Stimulated activated naive CD8-positive, alpha-beta T cell treated with anti-CD3 and anti-CD28 coated beads, Interleukin-15, Interleukin-2, amounts not matched to agents 100 U/mL and 50 U/mL, for 24 hours (primary cell): ENCODE measurements around the gene SKI.
"Not testable (repeated sequence)": the region's sequence is repeated elsewhere in the genome, so short reads cannot be mapped to it uniquely, and the experiment has no call there.

ENCODE experiments used
- ATAC-seq: fragments of 150-1000 bp; cut with Tn5 transposase; one replicate; pipeline ENCODE4 v1.10.0; 2021
- DNase-seq: peaks from one replicate; pipeline ENCODE4 v3.0.0; 2021

SKI gene

GRCh38 chr1:2320006-2320405, 91.9 kb downstream of the SKI start:
- DNase-seq (no peak), ATAC-seq (no peak)

DNA sequence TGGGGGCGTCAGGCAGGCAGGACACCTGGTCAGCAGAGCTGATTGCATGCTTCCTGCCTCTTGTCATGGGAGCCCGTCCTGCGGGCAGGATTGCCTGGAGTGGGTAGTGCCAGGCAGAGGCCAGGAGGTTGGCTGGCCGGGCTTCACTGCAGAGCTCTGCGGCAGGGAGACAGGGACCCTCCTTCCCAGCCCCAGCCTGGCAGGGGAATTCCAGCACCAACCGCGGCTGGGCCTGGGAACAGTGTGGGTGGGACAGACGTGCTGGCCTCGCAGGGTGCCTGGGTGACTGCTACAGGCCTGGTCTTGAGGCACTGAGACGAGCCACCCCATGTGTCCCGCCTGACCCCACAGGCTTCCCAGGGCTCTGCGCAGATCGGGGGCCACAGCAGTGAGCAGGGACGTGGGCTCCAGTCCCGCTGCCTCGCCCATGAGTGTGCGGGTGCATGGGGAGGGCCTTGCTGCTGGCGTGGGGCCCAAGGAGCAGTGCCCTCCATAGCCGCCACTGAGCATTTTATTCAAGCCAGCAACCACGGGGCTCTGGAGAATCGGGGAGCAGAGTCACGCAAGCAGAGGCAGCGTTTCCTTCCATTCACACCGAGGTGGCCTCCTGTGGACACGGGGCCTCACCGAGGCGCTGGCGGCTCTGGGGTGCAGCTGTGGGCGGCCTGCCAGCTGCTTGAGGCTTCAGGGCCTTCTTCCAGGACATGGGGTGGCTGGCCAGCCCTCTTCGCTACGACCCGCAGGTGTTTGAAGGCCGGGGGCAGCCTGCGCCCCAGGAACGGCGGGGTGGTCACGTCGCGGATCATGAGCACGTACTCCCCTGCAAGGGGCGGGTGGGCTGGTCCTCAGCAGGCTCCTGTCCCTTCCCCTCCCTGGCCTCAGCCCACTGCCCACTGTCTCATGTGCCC, 92.9 kb downstream of the SKI start:
- ATAC-seq (no peak), DNase-seq (no peak)

DNA sequence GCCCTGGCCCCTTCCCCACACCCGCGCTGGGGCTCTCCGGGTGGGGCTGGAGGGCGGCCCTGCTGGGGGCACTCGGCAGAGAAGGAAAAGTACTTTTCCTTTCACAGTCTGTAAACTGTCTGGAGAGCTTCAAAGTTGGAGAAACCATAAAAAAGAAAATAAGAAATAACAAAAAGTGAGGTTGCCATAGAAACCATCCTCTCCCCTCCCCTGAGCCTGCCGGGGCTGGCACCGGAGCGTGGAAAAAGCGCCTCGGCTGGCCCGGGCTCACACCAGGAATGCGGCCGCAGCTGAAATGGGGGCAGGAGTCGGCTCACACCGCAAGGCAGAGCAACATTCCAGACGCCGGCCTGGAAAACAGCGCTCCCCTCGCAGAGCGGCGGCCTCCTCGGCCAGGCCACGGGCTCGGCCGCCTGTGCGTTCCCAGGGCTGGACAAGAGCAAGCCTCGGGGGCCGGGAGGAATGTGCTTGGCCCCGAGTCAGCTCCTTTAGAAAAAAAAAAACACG, 94.0 kb downstream of the SKI start:
- no peak for ATAC-seq

GRCh38 chr1:2322581-2323211, 94.6 kb downstream of the SKI start:
- DNase-seq (no peak), ATAC-seq (no peak)

More for the DNA sequence above, 94.0 kb downstream of the SKI start:
- no peak for DNase-seq

DNA sequence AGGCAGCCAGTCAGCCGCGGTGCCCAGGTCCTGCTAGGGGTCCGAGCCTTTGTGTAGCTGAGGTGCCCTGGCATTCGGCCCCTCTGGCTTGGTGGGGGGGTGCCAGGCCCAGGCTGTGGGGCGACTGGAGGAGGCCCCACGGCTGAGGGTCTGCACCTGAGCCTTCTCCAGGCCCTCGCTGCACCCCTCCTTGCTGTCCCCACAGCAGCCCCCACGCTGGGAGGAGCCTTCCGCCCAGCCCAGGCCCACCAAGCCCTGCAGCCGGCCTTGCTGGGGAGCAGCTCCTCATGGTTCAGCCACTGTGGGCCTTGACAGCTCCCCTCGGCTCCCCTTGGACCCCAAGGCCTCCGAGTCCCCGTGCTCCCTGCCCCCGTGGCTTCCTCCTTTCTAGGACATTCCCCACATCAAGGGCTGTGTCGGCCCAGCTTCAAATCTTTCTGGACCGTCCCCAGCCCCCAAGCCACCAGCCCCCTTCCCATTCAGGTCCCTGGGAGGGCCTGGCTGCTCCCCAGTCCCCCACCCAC, 95.4 kb downstream of the SKI start:
- no peak for ATAC-seq
- no peak for DNase-seq

DNA sequence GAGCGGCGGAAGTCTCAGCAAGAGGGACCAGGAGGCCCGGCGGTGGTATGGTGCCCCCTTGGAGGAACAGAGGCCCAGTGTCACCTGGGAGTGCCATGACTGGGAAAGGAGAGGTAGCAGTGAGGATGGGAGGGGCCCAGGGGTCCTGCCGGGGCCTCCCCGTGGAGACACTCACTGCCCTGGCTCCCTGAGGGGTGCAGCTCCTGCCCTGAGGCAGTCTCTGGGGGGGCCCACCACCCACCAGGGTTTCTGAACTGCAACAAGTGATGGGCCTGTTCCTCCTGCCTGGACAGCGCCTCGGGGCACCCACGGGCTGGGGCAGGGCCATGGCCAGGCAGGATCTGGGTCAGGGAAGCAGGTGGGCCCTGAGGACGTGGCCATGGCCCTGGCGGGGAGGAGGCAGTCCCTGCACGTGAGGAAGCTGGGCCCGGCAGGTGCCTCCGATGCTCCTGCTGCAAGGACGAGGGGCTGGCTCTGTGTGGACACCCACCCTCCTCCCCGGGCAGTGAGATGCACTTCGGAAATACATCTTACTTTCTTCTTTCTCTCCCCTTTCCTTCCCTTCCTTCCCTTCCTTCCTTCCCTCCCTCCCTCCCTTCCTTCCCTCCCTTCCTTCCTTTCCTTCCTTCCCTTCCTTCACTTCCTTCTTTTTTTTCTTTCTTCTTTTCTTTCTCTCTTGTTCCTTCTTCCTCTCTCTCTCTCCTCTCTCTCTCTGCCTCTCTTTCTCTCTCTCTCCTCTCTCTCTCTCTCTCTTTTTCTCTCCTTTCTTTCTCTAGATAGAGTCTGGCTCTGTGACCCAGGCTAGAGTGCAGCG, 96.6 kb downstream of the SKI start:
- ATAC-seq (peak; percentile 11), DNase-seq (no peak)

DNA sequence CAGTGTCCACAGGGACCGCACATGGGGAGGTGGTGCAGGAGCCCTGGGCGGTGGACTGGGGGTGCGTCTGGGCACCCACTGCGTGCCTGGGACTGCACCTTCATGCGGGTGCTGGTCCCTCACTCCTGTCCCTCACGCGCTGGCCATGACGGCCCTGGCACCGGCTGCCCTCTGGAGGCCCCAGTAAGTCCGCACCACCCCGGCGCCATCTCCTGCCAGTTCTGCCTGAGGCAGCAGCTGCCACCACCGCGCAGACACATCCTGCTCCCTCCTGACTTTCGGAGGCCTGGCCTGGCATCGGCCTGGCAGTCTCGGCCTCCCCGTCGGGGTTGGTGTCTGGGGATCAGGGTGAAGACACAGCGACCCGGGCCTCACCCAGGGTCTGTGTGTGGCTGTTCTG, 98.4 kb downstream of the SKI start:
- DNase-seq, result no peak
- ATAC-seq, result no peak

- DNase-seq, ATAC-seq: not testable (repeated sequence)
Measured at GRCh38 chr1:2327162-2327561, 99.0 kb downstream of the SKI start.

GRCh38 chr1:2327841-2328240, 99.7 kb downstream of the SKI start:
- DNase-seq, result no peak
- no peak for ATAC-seq

DNA sequence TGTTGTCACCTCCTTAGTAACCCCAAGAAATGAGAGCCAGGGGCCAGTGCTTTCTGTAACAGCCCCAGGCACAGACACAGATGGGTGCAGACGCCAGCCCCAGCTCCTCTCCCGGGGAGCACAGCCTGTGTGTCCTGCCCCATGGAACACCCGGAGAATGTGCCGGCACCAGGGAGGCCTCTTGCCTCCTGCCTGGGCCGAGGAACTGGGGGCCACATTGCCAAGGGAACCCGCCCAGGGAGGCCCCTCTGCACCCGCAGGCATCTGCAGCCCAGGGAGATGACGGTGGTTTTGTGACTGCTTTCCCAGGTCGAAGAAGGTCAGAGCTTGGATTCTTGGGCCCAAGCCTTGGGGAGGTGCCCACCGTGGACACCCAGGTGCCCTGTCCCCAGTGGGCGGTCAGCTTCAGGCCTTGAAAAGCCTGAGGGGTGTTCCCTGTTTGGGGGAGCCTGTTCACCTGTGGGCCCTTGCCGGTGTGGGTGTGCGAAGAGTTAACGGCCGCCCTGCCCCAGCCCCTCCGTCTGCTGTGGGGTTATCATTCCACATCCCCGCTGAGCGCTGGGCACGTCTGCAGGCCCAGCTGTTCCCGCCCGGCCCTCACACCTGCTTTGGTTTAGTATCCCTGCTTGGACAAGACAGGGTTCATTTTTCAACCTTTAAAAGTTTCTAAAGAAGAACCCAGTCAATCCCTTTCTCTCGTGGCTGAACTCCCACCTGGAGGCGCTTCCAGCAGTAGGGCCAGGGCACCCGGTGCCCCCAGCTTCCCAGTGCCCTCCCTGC, 100.7 kb downstream of the SKI start:
- DNase-seq, result no peak
- ATAC-seq, result no peak

- DNase-seq, result no peak
- ATAC-seq, result no peak
Measured at GRCh38 chr1:2330035-2330434, 101.9 kb downstream of the SKI start.

- ATAC-seq, result no peak
- no peak for DNase-seq
Measured at GRCh38 chr1:2330519-2331199, 102.5 kb downstream of the SKI start.

DNA sequence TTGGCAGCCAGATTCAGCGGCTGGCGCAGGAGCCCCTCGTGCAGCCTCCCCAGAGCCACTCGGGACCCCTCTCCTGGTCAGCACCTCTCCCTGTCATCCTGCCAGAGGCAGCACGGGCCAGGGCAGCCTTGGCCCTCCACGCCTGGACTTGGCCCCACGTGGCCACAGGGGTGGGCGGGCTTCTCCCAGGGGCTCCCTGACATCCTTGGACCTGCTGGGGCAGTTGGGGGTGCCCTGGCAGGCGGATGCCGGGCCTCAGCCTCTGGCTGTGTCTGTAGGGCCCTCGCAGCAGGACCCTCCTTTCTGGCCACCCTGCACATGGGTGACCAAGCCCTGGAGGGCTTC, 103.1 kb downstream of the SKI start:
- no peak for ATAC-seq
- no peak for DNase-seq

GRCh38 chr1:2331580-2331979, 103.5 kb downstream of the SKI start:
- ATAC-seq, result not testable (repeated sequence)

DNA sequence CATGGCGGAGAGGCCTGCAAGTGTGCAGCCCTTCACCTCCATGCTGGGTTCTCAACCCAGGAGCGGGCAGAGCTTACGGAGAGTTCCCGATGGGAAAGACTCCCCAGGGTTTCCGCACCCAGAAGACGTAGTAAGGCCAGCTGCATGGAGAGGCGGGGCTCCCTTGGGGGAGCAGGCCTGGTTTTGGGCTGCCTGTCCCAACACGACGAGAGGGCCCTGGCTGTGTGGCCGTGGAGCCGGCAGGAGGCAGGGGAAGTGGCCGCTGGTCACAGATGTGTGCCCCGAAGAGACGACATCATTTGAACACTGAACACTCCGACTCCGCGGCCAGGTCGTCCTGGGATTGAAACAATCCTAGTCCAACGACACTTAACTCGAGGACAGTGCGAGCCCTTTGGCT, 106.2 kb downstream of the SKI start:
- no peak for ATAC-seq
- no peak for DNase-seq

More at GRCh38 chr1:2331580-2331979, 103.5 kb downstream of the SKI start:
- DNase-seq, result not testable (repeated sequence)

- DNase-seq (no peak), ATAC-seq (no peak)
Measured at GRCh38 chr1:2334883-2335534, 106.9 kb downstream of the SKI start.

GRCh38 chr1:2335721-2336455, 107.8 kb downstream of the SKI start:
- ATAC-seq (no peak), DNase-seq (no peak)

DNA sequence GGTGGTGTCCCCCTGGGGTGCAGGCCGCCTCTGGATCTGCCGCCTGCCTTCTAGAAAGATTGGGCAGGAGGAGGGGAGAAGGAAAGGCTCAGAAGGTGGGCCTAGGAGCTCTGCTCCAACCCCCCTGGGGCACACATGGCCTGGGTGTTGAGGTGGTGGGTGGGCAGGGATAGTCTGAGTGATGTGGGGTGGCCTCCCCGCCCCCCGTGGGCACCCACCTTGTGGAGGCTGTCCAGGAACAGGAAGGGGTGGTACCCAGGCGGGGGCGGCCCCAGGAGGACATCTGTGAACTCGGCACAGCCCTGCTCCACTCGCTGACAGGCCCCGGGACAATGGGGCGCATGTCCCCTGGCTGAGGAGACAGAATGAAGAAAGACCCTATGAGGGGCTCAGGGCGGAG, 108.4 kb downstream of the SKI start:
- ATAC-seq, result peak; percentile 6

GRCh38 chr1:2337081-2337480, 109.0 kb downstream of the SKI start:
- DNase-seq (no peak), ATAC-seq (no peak)

More for the DNA sequence above, 108.4 kb downstream of the SKI start:
- no peak for DNase-seq

GRCh38 chr1:2337501-2337900, 109.4 kb downstream of the SKI start:
- no peak for ATAC-seq

More at GRCh38 chr1:2337501-2337900, 109.4 kb downstream of the SKI start:
- no peak for DNase-seq
